Omental fat pad (tissue), 4 donors: ENCODE results near the gene DOCK4. TPM values are rescaled to one million over a fixed set of nuclear protein-coding genes. Genes with fewer than 3 reads are reported as not detected.

Experiments
- ATAC-seq: fragments of 150-250 bp; one replicate; pipeline ENCODE4 v1.9.1; 2016; ENCODE audit warnings: mild to moderate bottlenecking, moderate library complexity; ENCODE audit not compliant: low FRiP score
- DNase-seq: peaks from one replicate; pipeline ENCODE4 v3.0.0-alpha.2; 2019; ENCODE audit warnings: low spot score
- total RNA-seq, 4 donors: library from RNA; depleted of rRNA; stranded (reverse); fragments of >200 nt; gene quantifications; one replicate each; pipeline ENCODE4 v1.1.0, GENCODE V29; 2016
- TF ChIP-seq, protein P1 (sequence below), 3 donors: fragments of 450-650 bp; IDR thresholded peaks; one replicate each; pipeline ENCODE4 v1.5.1; 2016 to 2017; ENCODE audit warnings: antibody characterized with exemption in 3 of 3, mild to moderate bottlenecking in 3 of 3, moderate library complexity in 2 of 3

Gene DOCK4
- total RNA-seq, 4 donors from 2014 or later = 47.5 to 86.9 (median 59.7) TPM

DNA sequence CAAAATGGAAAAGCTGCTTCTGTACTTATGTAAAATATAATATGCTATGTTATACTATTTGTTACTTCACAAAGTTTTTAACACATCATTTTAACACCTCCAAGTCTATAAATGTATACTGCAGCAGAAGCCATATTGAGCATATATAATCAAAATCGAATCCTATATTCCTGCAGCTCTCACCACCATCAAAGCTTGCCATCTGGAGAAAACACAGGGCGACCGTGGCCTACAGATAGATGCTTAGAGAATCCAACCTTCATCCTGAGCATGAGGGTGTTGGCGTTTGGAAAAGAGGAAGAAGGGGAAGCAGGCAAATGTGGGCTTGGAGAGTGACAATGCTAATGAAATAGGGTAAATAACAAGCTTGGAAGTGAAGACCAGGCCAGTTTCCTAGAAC is 385.2 kb downstream of the DOCK4 start:
- ATAC-seq (no peak), DNase-seq (no peak)
- TF ChIP-seq, protein P1, sequence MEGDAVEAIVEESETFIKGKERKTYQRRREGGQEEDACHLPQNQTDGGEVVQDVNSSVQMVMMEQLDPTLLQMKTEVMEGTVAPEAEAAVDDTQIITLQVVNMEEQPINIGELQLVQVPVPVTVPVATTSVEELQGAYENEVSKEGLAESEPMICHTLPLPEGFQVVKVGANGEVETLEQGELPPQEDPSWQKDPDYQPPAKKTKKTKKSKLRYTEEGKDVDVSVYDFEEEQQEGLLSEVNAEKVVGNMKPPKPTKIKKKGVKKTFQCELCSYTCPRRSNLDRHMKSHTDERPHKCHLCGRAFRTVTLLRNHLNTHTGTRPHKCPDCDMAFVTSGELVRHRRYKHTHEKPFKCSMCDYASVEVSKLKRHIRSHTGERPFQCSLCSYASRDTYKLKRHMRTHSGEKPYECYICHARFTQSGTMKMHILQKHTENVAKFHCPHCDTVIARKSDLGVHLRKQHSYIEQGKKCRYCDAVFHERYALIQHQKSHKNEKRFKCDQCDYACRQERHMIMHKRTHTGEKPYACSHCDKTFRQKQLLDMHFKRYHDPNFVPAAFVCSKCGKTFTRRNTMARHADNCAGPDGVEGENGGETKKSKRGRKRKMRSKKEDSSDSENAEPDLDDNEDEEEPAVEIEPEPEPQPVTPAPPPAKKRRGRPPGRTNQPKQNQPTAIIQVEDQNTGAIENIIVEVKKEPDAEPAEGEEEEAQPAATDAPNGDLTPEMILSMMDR (IDR thresholded peaks at IDR 0.05) = no peak

DNA sequence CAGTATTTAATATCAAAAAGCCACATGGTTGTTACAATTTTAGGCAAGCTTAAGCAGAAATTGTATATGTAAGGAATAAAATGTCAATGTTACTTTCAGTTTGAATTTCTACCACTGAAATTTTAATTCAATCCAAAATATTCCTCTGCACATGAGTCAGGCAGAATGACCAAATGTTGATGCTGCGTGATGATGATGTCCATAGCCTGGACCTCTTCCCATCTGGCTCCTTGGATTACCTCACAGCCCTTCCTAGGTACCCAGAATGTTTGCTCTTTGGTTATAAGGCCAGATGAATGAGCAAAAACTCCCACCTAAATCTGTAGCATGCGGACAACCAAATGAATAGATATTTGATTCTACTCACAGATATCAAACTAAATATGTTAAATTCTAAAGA is 385.6 kb downstream of the DOCK4 start:
- TF ChIP-seq, protein P1 (IDR thresholded peaks at IDR 0.05) = no peak
- no peak for ATAC-seq
- DNase-seq = no peak

DNA sequence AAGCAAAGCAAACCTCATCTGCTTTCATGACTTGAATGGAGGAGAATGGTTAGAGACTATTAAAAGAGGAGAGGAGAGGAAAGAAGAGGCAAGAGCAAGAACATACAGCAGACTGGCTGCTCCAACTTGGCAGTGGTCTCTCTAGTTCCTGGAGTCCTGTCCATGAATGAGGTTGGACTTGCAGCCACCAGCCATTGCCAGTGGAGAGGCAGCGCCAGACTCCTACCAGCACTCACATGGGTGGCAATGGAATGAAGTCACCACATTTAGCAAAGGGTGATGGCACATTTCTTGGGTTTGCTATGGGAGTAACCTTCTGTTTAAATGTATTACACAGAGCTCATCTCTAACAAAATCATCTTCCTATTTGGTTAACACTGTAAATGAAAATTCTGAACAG is 386.1 kb downstream of the DOCK4 start:
- TF ChIP-seq, protein P1 (IDR thresholded peaks at IDR 0.05) = no peak
- no peak for DNase-seq
- ATAC-seq = no peak

DNA sequence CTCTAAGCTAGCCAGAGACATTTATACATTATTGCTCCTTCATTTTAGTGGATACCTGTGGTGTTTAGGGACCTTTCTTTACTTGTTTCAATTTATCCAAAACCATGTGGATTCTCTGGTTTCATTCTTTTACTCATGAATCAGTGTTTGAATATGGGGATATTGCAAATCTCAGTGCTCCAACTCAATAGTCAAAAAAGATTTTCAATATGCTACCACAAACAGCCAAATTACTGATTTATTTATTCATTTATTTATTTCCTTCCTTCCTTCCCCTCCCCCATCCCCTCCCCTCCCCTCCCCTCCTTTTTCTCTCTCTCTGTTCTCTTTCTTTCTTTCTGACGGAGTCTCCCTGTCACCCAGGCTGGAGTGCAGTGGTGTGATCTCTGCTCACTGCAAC is 390.8 kb downstream of the DOCK4 start:
- ATAC-seq (no peak), DNase-seq (no peak)
- TF ChIP-seq, protein P1 (IDR thresholded peaks at IDR 0.05) = no peak

DNA sequence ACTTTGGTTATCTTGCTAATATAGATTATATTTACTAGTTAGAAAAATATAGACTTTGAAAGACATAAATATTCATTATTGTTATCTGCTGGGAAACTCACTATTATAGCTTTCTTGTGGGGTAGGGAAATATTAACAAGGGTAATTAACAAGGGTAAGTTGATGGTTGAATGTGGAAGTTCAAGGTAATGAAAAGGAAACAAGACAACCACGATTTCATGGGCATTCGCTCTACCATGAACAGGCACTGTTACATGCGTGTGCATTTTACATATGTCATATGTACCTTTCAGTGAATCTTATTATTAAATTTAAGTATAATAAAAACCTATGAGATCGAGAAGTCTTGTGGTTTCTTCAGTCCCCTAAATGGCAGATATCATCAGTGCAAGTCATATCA is 392.9 kb downstream of the DOCK4 start:
- TF ChIP-seq, protein P1 (IDR thresholded peaks at IDR 0.05) = no peak
- ATAC-seq (no peak), DNase-seq (no peak)

DNA sequence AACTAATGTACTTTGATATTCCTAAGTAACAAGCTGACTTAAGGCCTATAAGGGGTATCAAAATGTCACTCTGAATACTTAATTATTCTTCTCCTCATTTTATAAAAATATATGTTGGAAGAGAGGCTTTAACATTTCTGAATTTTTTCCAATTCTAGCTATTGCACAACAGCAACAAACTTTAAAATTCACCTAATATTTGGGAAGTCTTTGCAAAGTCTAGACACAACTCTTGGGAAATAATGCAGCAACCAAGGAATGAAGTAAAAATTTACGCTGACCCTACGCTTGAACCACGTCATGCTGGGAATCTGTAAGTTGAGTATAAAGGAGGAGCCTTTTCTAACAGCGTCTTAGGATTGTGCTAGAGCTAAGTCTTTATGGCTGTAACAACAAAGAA is 400.0 kb downstream of the DOCK4 start:
- DNase-seq (no peak), ATAC-seq (no peak)
- TF ChIP-seq, protein P1 (IDR thresholded peaks at IDR 0.05) = no peak

DNA sequence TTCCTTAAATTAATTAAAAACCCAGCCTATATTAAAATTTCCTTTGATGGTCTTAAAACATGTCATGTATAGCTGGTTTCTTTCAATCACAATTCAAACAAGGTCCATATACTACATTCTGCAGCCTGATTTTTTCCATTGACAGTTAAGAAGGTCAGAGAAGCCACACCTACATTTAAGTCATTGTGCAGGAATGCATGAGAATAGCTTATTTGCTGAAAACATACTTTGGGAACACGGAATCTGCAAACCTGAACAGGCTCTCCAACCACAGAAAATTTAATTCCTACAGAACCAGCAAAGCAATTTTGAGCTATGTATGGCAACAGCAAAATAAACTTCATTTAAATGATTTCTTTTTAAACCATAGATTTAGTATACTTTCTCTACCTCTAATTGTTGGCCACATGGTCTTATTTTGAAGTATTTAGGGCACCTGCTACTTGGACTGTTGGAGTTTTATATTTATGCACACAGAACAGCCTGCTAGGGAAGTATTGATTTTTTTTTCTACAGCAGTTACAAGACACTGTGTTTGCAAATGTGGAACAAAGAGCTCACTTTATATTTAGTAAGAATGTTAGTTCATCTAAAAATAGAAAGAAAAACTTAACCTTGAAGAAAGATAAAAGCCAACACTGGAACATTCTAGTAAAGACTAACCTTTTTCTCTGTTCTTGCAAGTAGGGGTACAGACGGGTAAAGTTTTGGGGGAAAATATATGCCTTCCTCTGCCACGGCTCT is 403.0 kb downstream of the DOCK4 start:
- DNase-seq = no peak
- ATAC-seq = no peak
- TF ChIP-seq, protein P1 (IDR thresholded peaks at IDR 0.05) = no peak
